ENCODE measurements around the gene DIPK1C.

GRCh38 chr18:74430806-74431571 lies 26.1 kb downstream of the DIPK1C start:
- TF ChIP-seq CTCF (conservative IDR thresholded peaks at IDR 0.05 in 1 of 2, IDR thresholded peaks at IDR 0.05 in 1 of 2; ENCODE audit: low read depth in 1 of 2, low read length in 2 of 2) (no peak), EZH2 (IDR thresholded peaks at IDR 0.05; ENCODE audit: low read length, missing control alignments) (no peak)

Measured in fibroblast of lung (primary cell).